Measurements from ENCODE around the gene CCT5.

GRCh38 chr5:10301842-10302610, 51.9 kb downstream of the CCT5 start:
- TF ChIP-seq CTCF (IDR thresholded peaks at IDR 0.05) (peak in 1 of 7 experiments; percentile 6), POLR2A (IDR thresholded peaks at IDR 0.05) (peak; percentile 20 to 56 (median 55))

Data from body of pancreas (tissue), 4 donors.